ENCODE measurements around the gene EMP1.

DNA sequence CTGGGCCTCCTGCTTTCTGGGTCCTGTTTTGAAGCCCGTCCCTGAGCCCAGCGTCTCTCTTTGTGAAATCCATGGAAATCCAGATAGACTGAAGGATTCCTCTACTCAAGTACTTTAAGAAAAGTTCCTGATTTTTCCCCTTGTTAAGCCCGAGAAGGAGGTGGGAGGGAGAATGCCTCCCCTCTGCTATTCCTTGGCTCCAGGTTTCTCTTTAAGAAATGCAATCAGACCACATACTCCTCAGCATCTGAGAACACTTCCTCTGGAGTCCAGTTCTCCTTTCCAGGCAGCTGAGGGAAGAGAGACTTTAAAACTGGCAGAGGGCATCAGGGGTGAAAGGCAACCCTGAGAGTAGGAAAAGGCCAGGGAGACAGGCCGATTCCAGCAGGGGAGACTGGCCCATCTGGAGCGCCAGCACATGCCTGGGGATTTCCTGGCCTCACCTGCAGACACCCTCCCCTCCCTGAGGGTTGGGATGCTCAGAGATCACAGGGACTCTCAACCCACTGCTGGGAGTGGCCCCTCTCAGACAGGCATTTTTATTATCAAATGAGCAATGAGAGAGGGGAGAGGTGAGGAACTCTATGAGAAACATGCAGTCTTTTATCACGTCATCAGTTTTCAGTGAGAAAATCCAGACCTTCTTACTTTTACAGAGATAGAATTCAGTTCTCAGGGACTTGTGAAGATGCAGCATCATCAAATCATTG, 2.0 kb upstream of the EMP1 start:
- TF ChIP-seq CEBPB (IDR thresholded peaks at IDR 0.05) = no peak
- TF ChIP-seq, protein P1, sequence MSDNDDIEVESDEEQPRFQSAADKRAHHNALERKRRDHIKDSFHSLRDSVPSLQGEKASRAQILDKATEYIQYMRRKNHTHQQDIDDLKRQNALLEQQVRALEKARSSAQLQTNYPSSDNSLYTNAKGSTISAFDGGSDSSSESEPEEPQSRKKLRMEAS (IDR thresholded peaks at IDR 0.05) = no peak; the same call in 1 of the 2 replicates
- TF ChIP-seq NFIC (IDR thresholded peaks at IDR 0.05) = no peak
- TF ChIP-seq EP300 (IDR thresholded peaks at IDR 0.05; ENCODE audit: borderline replicate concordance) = no peak
- no peak for TF ChIP-seq RAD21 (IDR thresholded peaks at IDR 0.05; ENCODE audit: low read depth)
- TF ChIP-seq, protein P2, sequence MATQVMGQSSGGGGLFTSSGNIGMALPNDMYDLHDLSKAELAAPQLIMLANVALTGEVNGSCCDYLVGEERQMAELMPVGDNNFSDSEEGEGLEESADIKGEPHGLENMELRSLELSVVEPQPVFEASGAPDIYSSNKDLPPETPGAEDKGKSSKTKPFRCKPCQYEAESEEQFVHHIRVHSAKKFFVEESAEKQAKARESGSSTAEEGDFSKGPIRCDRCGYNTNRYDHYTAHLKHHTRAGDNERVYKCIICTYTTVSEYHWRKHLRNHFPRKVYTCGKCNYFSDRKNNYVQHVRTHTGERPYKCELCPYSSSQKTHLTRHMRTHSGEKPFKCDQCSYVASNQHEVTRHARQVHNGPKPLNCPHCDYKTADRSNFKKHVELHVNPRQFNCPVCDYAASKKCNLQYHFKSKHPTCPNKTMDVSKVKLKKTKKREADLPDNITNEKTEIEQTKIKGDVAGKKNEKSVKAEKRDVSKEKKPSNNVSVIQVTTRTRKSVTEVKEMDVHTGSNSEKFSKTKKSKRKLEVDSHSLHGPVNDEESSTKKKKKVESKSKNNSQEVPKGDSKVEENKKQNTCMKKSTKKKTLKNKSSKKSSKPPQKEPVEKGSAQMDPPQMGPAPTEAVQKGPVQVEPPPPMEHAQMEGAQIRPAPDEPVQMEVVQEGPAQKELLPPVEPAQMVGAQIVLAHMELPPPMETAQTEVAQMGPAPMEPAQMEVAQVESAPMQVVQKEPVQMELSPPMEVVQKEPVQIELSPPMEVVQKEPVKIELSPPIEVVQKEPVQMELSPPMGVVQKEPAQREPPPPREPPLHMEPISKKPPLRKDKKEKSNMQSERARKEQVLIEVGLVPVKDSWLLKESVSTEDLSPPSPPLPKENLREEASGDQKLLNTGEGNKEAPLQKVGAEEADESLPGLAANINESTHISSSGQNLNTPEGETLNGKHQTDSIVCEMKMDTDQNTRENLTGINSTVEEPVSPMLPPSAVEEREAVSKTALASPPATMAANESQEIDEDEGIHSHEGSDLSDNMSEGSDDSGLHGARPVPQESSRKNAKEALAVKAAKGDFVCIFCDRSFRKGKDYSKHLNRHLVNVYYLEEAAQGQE (IDR thresholded peaks at IDR 0.05; ENCODE audit: low read depth) = no peak
- TF ChIP-seq CREB1 (IDR thresholded peaks at IDR 0.05; ENCODE audit: low read depth) = no peak
- no peak for TF ChIP-seq ZBTB7A (IDR thresholded peaks at IDR 0.05; ENCODE audit: low read depth)
- no peak for TF ChIP-seq EGR1 (IDR thresholded peaks at IDR 0.05)
- no peak for TF ChIP-seq TAF1 (IDR thresholded peaks at IDR 0.05; ENCODE audit: low read depth)
- TF ChIP-seq TCF12 (IDR thresholded peaks at IDR 0.05; ENCODE audit: low read depth) = no peak

All from Ishikawa (cell line).